GM20431 (cell line): ENCODE measurements around the gene PPP1CB.
"Not testable (repeated sequence)": the region's sequence is repeated elsewhere in the genome, so short reads cannot be mapped to it uniquely, and the experiment has no call there.

Source experiments
- in situ Hi-C: fragments of 300-500 bp; cut with MseI, MboI; formaldehyde crosslinking; loops from one replicate; pipeline ENCODE4 v1.15.0; 2020; ENCODE audit warnings: low sequenced_read_pairs; ENCODE audit not compliant: unreplicated experiment

PPP1CB gene

DNA sequence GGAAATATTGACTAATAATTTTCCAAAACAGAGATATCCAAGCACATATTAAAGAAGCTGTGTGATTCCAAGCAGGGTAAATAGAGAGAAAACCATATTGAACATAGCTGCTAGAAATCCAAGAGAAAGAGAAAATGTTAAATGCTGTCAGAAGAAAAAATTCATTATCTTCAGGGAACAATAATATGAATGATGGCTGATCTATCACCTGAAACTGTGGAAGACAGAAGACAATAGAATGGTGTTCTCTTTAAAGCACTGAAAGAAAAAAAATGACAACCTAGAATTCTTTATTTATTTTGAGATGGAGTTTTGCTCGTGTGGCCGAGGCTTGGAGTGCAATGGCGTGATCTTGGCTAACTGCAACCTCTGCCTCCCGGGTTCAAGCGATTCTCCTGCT is 17.3 kb downstream of the PPP1CB start:
- in situ Hi-C loops, result loop anchor here (25.0 kb wide), 1 partner anchor 182 kb away; no protein-coding TSS in a partner anchor

DNA sequence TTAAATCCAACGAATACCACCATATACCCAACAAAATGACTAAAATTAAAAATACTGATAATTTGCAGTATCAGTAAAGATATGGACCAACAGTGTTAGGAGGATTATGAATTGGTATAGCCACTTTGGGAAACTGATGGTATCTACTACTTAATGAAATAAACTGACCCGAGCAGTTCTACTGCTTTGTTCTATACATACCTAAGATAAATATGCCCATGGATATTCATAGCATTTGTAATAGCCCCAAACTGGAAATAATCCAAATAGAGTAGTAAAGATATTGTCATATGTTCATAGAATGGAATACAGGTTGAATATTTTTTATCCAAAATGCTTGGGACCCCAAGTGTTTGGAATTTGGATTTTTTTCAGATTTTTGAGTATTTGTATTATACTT is 20.7 kb downstream of the PPP1CB start:
- in situ Hi-C loops, result loop anchor here (25.0 kb wide), 1 partner anchor 185 kb away; no protein-coding TSS in a partner anchor

DNA sequence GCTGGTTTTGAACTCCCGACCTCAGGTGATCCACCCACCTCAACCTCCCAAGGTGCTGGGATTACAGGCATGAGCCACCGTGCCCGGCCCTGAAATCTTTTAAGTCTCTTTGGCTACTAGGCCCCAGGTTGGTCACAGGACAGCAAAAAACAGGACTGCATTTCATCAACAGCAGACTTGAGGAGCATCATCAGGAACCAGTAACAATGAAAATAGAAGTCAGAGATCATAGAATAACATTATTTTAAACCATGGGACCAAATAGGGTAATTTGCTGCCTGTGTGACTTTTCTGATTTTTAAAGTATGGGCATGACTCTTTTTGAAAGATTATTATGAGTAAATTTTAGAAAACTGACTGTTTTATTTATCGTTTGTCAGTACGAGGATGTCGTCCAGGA is 24.8 kb downstream of the PPP1CB start:
- in situ Hi-C loops, result no loop called here

DNA sequence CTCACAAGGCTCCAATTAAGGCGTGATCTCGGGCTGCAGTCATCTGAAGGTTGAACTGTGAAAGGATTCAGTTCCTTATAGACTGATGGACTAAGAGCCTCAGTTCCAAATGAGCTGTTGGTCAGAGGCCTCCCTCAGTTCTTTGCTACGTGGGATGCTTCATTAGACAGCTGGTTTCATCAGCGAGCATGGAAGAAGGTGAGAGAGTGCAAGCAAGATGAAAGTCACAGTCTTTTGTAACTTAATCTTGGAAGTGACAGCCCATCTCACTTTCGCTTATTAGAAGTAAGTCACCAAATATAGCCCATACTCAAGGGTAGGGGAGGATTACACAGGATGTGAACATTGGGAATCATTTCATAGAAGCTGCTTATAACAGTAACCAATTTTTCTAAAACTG is 26.8 kb downstream of the PPP1CB start:
- in situ Hi-C loops, result no loop called here

DNA sequence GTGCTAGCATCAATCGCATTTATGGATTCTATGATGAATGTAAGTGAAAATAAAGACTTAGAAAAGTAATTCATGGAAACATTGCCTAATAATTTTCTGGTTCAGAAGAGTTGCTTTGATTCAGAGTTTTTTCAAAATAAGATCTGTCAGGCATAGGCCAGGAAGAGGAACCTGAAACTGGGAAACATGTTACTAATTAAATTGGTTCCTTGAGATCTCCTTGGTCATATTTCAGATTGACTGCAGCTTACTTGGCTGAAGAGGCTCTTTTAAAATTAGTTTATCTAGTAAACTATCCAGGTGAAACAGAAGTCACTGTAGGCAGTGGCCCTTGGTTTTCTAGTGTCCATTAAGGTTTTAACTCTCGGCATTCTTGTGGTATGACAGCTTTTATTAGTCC is 27.4 kb downstream of the PPP1CB start:
- in situ Hi-C loops, result no loop called here

DNA sequence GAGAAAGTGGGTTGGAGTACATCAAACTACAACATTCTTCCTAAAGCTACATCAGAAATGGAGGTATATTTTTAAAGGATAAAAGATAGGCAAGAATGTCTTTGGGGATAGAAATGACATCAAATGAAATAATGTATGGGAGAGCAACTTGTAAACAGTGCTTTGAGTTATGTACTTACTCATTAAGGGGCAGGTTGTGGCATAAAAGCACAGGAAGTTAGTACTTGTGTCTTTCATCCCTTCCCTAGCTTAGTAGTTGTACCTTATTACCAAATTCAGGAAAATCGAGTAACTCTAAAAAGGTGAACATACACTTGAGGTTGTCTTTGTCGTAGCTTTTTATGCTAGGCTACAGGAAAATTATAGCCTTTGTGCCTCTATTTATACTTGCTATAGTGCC is 28.9 kb downstream of the PPP1CB start:
- in situ Hi-C loops, result no loop called here

DNA sequence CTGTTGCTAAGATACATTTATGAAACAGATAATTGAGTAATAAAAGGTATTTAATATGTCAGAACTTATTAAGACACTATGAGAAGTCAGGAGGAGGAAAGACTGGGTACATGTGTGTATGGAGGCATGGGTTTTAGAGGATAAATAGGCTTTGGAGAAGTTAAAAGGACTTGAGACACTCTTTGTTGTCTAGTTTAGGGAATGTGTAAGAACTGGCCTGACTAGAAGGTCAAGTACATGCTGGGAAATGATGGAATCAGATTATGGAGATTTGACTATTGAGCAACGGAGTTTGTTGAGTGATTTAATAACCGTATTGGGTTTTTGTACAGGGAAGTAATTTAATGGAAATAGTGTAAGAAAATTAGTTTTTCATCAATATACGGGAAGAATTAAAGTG is 30.8 kb downstream of the PPP1CB start:
- in situ Hi-C loops, result no loop called here

DNA sequence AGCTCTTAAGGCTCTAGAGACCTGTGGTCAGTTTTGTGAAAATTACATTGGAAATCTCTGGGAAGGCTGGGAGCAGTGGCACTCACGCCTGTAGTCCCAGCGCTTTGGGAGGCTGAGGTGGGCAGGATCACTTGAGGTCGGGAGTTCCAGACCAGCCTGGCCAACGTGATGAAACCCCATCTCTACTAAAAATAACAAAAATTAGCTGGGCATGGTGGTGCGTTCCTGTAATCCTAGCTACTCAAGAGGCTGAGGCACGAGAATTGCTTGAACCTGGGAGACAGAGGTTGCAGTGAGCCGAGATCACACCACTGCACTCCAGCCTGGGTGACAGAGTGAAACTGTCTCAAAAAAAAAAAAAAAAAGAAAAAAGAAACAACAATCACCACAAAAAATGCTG is 32.9 kb downstream of the PPP1CB start:
- in situ Hi-C loops, result not testable (repeated sequence)

DNA sequence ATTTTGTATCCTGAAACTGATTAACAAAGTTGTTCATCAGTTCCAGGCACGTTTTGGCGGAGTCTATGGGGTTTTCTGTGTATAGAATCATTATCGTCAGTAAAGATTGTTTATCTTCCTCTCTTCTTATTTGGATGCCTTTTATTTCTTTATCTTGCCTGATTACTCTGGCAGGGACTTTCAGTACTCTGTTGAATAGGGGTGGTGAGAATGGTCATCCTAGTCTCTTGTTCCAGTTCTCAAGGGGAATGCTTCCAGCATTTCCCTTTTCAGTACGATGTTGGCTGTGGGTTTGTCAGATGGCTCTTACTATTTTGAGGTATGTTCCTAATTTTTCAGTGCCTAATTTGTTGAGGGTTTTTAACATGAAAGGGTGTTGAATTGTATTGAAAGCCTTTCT is 45.0 kb downstream of the PPP1CB start:
- in situ Hi-C loops, result no loop called here

DNA sequence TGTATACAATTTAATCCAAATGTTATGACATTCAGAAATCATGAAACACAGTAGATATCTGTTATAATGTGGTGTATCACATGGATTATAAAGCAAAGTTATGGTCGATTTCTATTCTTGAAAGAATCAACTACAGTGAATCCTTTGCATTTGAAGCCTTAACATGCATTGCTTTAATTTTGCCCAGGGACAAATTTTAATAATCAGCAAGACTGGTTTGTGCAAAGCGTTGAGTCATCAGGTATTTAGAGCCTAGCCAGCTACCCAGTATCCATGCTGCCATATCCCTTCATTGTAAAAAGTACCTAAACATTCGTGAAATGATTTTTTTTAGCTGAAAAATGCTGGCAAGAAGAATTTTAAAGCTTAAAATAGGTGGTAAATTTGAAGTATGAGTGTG is 50.1 kb downstream of the PPP1CB start:
- in situ Hi-C loops, result no loop called here

DNA sequence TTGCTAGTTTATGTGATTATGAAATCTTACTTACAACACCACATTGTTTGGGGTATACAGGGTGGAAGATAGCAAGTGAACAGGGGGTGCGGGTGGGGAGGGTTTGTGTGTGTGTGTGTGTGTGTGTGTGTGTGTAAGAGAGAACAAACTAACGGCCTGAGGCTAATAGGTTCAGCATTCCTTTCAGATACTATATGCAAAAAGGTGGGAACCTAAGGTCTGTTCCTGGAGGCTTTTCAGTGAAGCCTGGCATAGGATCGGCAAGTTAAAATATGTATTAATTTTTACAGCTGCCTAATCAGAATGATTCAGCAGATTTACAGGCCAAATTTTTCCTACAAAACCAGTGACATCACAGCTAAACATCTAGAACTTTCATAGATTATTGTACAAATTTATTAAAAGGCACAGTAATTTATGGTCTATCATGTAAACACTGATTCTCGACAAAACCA is 51.4 kb downstream of the PPP1CB start:
- in situ Hi-C loops, result no loop called here

DNA sequence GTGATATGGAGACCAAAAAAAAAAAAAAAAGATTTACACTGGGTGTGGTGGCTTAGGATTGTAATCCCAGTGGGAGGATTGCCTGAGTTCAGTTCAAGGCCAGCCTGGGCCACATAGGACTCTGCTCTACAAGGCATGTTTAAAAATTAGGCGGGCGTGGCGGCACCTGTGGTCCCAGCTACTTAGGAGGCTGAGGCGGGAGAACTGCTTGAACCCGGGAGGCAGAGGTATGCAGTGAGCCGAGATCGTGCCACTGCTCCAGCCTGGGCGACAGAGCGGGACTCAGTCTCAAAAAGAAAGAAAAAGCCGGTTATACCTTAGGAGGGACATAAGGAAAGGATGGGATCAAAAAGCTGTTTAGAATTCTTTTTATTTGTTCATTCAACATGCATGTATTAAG is 58.3 kb downstream of the PPP1CB start:
- in situ Hi-C loops, result no loop called here

DNA sequence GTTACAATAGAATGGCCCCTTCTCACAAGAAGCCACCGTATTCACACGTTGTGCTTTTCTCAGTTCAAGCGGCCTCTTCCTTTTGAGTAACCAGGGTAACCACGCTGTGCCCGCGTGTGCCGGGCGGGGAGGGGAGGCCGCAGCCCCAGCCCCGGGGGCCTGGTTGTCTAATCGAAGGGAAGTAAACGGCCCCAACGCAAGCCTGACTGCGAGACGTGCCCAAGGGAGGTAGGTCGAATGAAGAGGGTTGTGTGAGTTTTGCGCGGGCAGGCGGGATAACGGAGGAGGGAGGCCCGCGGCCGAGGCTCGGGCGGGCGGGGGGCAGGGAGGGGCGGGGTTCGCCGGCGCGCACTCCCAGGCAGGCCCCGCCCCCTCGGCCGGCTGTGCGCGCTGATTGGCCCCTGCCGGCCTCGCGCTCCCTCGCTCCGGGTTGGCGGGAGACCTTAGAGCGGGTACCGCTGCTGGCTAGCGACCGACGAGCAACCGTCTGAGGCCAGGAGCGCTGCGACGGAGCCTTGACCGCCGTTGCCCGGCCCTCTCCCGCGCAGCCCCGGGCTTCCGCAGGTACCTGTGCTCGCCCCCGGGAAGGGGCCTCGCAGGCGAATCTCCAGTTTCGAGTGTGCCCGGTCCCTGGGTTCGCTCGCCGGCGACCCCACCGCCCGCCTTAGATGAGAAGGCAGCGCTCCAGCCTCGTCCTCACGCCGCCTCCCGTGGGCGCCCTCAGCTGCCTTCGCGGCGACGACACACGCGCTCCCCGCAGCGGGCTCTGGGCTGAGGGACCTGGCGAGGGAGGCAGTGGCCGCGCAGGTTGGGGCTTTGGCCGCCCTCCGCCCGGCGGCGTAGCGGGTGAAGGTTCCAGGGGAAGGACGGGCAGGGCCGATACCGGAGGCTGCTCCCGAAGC is 59.0 kb downstream of the PPP1CB start, which contains the start of gene SPDYA:
Gene SPDYA (plus strand): TSS at position 451 of the 902 bp plus-strand sequence. CDS start 5,181 bp downstream, outside the sequence.
- in situ Hi-C loops, result no loop called here

DNA sequence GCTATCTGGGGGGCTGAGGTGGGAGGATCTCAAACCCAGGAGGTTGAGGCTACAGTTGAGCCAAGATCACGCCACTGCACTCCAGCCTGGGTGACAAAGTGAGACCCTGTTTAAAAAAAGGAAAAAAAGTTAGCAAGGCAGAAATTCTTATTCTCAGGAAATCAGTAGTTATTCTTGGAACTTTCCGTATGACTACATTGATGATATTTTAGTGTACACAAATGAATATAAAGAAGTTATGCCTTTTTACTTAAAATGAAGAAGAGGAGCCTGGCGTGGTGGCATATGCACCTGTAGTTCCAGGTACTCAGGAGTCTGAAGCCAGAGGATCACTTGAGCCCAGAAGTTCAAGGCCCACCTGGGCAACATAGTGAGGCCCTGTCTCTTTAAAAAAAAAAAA is 66.4 kb downstream of the PPP1CB start:
- in situ Hi-C loops, result no loop called here

DNA sequence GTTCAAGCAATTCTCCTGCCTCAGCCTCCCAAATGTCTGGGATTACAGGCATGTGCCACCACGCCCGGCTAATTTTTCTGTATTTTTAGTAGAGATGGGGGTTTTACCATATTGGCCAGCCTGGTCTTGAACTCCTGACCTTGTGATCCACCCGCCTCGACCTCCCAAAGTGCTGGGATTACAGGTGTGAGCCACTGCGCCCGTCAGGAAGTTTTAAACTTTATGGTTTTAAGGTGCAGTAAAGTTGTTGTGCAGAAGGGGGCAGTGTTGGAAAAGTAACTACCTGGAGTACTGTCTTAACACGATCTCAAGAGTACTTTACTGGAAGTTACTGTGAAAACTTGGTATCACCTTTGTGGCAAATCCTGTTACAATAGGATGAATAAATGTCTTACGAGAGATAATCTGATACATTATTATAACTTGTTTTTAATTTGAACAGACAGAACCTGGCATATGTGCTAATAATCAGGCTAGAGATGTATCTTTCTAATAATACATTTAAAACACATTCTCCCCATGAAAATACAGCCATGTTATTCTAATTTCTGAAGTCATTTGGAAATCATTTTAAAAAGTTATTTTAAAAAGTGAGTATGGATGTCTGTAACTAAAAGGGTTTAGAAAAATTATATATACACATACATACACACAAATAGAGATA is 69.8 kb downstream of the PPP1CB start:
- in situ Hi-C loops, result no loop called here

DNA sequence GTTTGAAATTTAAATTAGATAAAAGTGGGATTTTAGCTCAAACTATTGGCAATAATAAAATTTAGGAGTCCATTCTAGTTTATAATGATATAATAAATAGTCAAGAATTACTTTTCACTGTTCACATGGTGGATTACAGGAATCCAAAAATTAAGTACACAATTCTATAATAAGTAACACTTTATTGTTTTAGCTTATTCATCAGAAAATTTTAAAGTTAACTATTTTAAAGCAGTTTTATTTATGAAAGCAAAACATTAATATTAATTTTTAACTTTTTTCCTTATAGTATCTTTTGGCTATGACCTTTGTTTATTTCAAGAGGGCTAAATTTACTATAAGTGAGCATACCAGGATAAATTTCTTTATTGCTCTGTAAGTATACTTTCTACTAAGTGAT is 70.4 kb downstream of the PPP1CB start:
- in situ Hi-C loops, result no loop called here

DNA sequence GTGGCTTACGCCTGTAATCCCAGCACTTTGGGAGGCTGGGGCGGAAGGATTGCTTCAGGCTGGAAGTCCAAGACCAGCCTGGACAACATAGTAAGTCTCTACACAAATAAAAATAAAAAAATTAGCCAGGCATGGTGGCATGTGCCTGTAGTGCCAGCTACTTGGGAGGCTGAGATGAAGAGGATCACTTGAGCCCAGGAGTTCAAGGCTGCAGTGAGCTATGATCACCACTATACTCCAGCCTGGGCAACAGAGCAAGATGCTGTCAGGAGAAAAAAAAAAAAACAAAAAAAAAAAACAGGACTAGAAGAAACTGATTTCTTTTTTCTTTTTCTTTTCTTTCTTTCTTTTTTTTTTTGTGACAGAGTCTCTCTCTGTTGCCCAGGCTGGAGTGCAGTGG is 72.6 kb downstream of the PPP1CB start:
- in situ Hi-C loops, result no loop called here

DNA sequence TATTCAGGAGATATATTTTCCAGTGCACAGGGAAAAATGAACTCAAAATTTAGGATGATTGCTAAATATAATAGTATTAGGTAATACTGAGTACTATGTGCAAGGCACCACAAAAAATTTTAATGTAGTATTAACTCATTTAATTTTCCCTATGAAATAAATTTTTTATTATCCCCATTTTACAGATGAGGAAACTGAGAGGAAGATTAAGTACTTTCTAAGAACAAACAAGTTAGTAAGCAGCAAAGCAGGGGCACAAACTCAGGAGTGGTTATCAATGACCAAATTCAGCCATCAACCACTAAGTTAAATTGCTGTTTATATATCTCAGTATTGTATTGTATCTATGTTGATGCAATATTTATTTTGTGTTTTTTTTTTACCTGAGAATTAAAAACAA is 73.2 kb downstream of the PPP1CB start:
- in situ Hi-C loops, result no loop called here

DNA sequence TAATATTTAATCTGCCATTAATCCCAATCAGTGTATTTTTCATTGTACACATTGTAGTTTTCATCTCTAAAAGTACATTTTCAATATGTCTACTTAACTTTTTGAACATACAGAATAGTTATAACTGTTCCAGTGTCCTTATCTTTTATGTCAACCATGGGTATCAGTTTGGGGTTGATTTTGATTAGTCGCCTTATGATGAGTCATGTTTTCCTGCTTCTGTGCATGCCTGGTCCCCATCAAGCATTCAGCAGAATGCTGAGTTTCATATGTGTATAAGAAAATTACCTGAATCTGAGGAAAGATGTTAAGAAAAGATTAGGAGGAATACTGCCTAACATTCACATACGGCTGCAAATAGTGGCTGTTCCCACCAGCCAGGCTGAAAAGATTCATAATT is 76.8 kb downstream of the PPP1CB start:
- in situ Hi-C loops, result no loop called here

DNA sequence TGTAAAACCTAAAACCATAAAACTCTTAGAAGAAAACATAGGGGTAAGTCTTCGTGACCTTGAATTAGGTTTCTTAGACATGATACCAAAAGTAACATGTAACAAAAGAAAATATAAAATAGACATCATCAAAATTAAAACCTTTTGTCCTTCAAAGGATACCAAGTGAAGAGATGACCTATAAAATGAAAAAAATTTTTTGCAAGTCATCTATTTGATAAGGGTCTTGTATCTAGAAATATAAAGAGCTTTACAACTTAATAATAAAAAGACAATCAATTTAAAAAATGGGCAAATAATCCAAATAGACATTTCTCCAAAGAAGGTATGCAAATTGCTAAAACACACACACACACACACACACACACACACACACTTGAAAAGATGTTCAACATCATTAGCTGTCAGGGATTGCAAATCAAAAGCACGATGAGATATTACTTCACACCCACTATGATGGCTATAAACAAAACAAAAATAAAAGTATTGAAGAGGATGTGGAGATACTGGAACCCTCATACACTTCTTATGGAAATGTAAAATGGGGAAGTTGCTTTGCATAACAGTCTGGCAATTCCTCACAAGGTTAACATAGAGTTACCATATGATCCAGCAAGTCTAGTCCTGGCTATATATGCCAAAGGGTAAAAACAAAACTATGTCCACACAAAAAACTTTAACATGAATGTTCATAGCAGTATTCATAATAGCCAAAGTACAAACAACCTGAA is 82.3 kb downstream of the PPP1CB start:
- in situ Hi-C loops, result no loop called here

DNA sequence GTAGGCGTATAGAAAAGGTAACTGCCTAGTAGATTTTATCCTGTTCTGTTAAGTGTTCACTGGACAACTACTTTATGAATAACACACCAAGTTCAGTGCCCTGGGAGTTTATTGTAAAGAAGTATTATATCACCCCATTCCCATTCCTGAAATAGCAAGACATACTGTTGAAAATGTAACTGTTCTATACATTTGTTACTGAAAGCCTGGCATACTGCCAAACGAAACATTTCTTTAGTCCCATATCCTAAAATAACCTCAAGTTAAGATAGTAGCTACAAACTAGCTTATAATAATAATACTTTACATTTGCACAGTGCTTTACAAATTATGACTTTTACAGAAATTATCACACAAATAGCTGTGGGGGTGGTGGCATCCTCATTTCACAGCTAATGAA is 84.2 kb downstream of the PPP1CB start:
- in situ Hi-C loops, result no loop called here
